H1 (cell line): Measurements from ENCODE around the gene QRSL1.

Source experiments
- ASH2L ChIP-seq: fragments of 200-600, 300-600 bp; sonication (generic); IDR thresholded peaks from one replicate; pipeline ENCODE4 v1.7.1; 2017; ENCODE audit warnings: low read length
- CTCF ChIP-seq, 3 experiments: IDR thresholded peaks; 1 replicate in 2 of 3; 2 replicates in 1 of 3; pipeline versions ENCODE4 v1.5.1 to v1.6.1; 2011; ENCODE audit warnings: low read length in 3 of 3, mild to moderate bottlenecking in 3 of 3, inconsistent platforms in 2 of 3, low read depth in 1 of 3, moderate library complexity in 1 of 3; ENCODE audit not compliant: insufficient read depth in 1 of 3; ENCODE audit errors: control extremely low read depth in 1 of 3
- EP300 ChIP-seq, 2 experiments: IDR thresholded peaks; 1 replicate in 1 of 2; 2 replicates in 1 of 2; pipeline ENCODE4 v1.6.1; 2011 to 2012; ENCODE audit warnings: low read depth in 2 of 2, low read length in 2 of 2, mild to moderate bottlenecking in 2 of 2, borderline replicate concordance in 1 of 2, inconsistent platforms in 1 of 2, moderate library complexity in 1 of 2
- POLR2A ChIP-seq, 2 experiments: IDR thresholded peaks; 1 replicate in 1 of 2; 2 replicates in 1 of 2; pipeline ENCODE4 v1.6.1; 2011; ENCODE audit warnings: low read depth in 2 of 2, low read length in 2 of 2, mild to moderate bottlenecking in 2 of 2; ENCODE audit errors: control extremely low read depth in 1 of 2
- POU5F1 ChIP-seq: IDR thresholded peaks from 2 replicates; pipeline ENCODE4 v1.6.1; 2011; ENCODE audit warnings: low read depth, mild to moderate bottlenecking, low read length, moderate library complexity
- TBP ChIP-seq: IDR thresholded peaks from 2 replicates; pipeline ENCODE4 v1.6.1; 2011; ENCODE audit warnings: low read depth, low read length, improper control_type of control experiment
- ZNF274 ChIP-seq: IDR thresholded peaks from 2 replicates; pipeline ENCODE4 v1.7.0; 2012; ENCODE audit warnings: low read length, borderline replicate concordance; ENCODE audit errors: extremely low read depth

GRCh38 chr6:106684011-106684410 is 54.6 kb downstream of the QRSL1 start:
- TF ChIP-seq ZNF274 (no peak), CTCF (IDR thresholded peaks at IDR 0.05; ENCODE audit: control extremely low read depth in 1 of 3, insufficient read depth in 1 of 3, low read depth in 1 of 3, low read length in 3 of 3) (no peak), EP300 (IDR thresholded peaks at IDR 0.05; ENCODE audit: borderline replicate concordance in 1 of 2, low read depth in 2 of 2, low read length in 2 of 2) (no peak), POLR2A (IDR thresholded peaks at IDR 0.05; ENCODE audit: control extremely low read depth in 1 of 2, low read depth in 2 of 2, low read length in 2 of 2) (no peak), ASH2L (no peak), POU5F1 (no peak), TBP (no peak)
